K562 (cell line): ENCODE measurements around the gene LITAF. TPM values are rescaled to one million over a fixed set of nuclear protein-coding genes. Genes with fewer than 3 reads are reported as not detected.

ENCODE experiments used
- ATAC-seq: fragments of 200-7000 bp; cut with Tn5 transposase; 3 replicates; pipeline ENCODE4 v1.9.1; 2020; ENCODE audit warnings: moderate library complexity
- BruUV-seq: library from RNA; stranded (reverse); fragments of 400-500 nt; replicated peaks from 2 replicates; lab custom pipeline; 2021; lab: Mats Ljungman, UMichigan
- CTCF ChIA-PET: fragments of 300-600 bp; formaldehyde crosslinking; extraction: SDS; loops from one replicate; lab custom pipeline; 2021; ENCODE audit warnings: low intra/inter-chr PET ratio; lab: Yijun Ruan, JAX
- POLR2A ChIA-PET: fragments of 300-600, 350-650 bp; sonication (Branson Sonifier 250); formaldehyde crosslinking; extraction: SDS; loops from one replicate; lab custom pipeline; 2021; ENCODE audit warnings: antibody characterized with exemption, inconsistent platforms; lab: Yijun Ruan, JAX
- DNase-seq, 4 experiments: peaks; one replicate each; pipeline versions ENCODE4 v3.0.0 to v3.0.0-alpha.2; 2011 to 2018; ENCODE audit warnings: low spot score in 3 of 4, mixed read lengths in 3 of 4; ENCODE audit errors: extremely low read depth in 1 of 4
- FAIRE-seq: peaks from 2 replicates; lab custom pipeline; 2011; peaks lifted over from hg19 to GRCh38; lab: Jason Lieb, UNC
- H2AFZ ChIP-seq: 2 replicates; pipeline ENCODE4 v1.6.0; 2011; ENCODE audit warnings: low read depth, low read length, control low read depth, inconsistent platforms
- H3K27ac ChIP-seq: fragments of 200-600 bp; 3 replicates; pipeline ENCODE4 v1.8.0; 2011; ENCODE audit warnings: low read depth, mild to moderate bottlenecking, control low read depth, inconsistent platforms, low read length, moderate library complexity, mixed read lengths; ENCODE audit errors: extremely low read depth
- H3K27me3 ChIP-seq, 2 experiments: fragments of 300-600 bp in 1 of 2; 2 replicates in 1 of 2; 3 replicates in 1 of 2; pipeline versions ENCODE4 v1.6.0 to v1.8.0; 2011; ENCODE audit warnings: inconsistent platforms in 2 of 2, low read length in 2 of 2, mild to moderate bottlenecking in 1 of 2, mixed read lengths in 1 of 2, moderate library complexity in 1 of 2; ENCODE audit not compliant: control insufficient read depth in 2 of 2, insufficient read depth in 2 of 2
- H3K36me3 ChIP-seq: fragments of 300-600 bp; 3 replicates; pipeline ENCODE4 v1.8.0; 2011; ENCODE audit warnings: mild to moderate bottlenecking, low read length, inconsistent platforms; ENCODE audit not compliant: control insufficient read depth, insufficient read depth
- H3K4me1 ChIP-seq, 2 experiments: fragments of 200-600 bp in 1 of 2; replicated peaks in 1 of 2; 2 replicates in 1 of 2; 3 replicates in 1 of 2; pipeline versions ENCODE4 v1.5.1 to v1.8.0; 2011; ENCODE audit warnings: inconsistent platforms in 2 of 2, low read length in 2 of 2, mild to moderate bottlenecking in 1 of 2, mixed read lengths in 1 of 2, moderate library complexity in 1 of 2; ENCODE audit not compliant: control insufficient read depth in 2 of 2, insufficient read depth in 2 of 2
- H3K4me2 ChIP-seq: 2 replicates; pipeline ENCODE4 v1.6.1; 2011; ENCODE audit warnings: low read length, control low read depth, inconsistent platforms, mixed read lengths; ENCODE audit not compliant: insufficient read depth
- H3K4me3 ChIP-seq: fragments of 200-600 bp; sonication (generic), shearing (Covaris generic); 2 replicates; pipeline ENCODE4 v1.5.1; 2016; ENCODE audit warnings: control low read depth, inconsistent platforms
- H3K79me2 ChIP-seq: fragments of 200-600 bp; 3 replicates; pipeline ENCODE4 v1.8.0; 2011; ENCODE audit warnings: low read length, inconsistent platforms; ENCODE audit not compliant: control insufficient read depth, insufficient read depth
- H3K9ac ChIP-seq, 2 experiments: 2 replicates each; pipeline versions ENCODE4 v1.6.0 to v1.6.1; 2011; ENCODE audit warnings: low read depth in 2 of 2, low read length in 2 of 2, control low read depth in 1 of 2, inconsistent platforms in 1 of 2, mild to moderate bottlenecking in 1 of 2, mixed read lengths in 1 of 2; ENCODE audit not compliant: insufficient read depth in 1 of 2
- H3K9me1 ChIP-seq: one replicate; pipeline ENCODE4 v1.6.0; 2011; ENCODE audit warnings: inconsistent platforms, mild to moderate bottlenecking, low read length, moderate library complexity; ENCODE audit not compliant: control insufficient read depth, insufficient read depth
- H3K9me3 ChIP-seq: replicated peaks from 2 replicates; pipeline ENCODE4 v1.5.1; 2011; ENCODE audit warnings: low read depth, low read length, inconsistent platforms; ENCODE audit not compliant: control insufficient read depth, insufficient read depth
- H4K20me1 ChIP-seq: replicated peaks from 2 replicates; pipeline ENCODE4 v1.6.1; 2011; ENCODE audit warnings: low read length, inconsistent platforms, mixed read lengths; ENCODE audit not compliant: control insufficient read depth, insufficient read depth
- BRF2 ChIP-seq: IDR thresholded peaks from 3 replicates; pipeline ENCODE4 v1.6.1; 2011; ENCODE audit warnings: borderline replicate concordance, mild to moderate bottlenecking; ENCODE audit not compliant: insufficient read length, insufficient read depth
- FOXJ3 ChIP-seq: sonication (generic); formaldehyde crosslinking; IDR thresholded peaks from 2 replicates; pipeline ENCODE4 v1.4.0; 2020; ENCODE audit warnings: mild to moderate bottlenecking, missing genetic modification reagents
- IRF2 ChIP-seq: sonication (generic); formaldehyde crosslinking; IDR thresholded peaks from 2 replicates; pipeline ENCODE4 v1.8.1; 2022; ENCODE audit warnings: mild to moderate bottlenecking, missing genetic modification reagents
- JUN ChIP-seq, 2 experiments: sonication (generic) in 1 of 2; formaldehyde crosslinking in 1 of 2; IDR thresholded peaks; 2 replicates each; pipeline versions ENCODE4 v1.6.1 to v1.8.0; 2012 to 2022; ENCODE audit warnings: borderline replicate concordance in 2 of 2, mild to moderate bottlenecking in 2 of 2, improper control_type of control experiment in 1 of 2, low read depth in 1 of 2, low read length in 1 of 2, missing genetic modification reagents in 1 of 2
- KAT2B ChIP-seq: IDR thresholded peaks from one replicate; pipeline ENCODE4 v1.6.1; 2012; ENCODE audit warnings: low read depth, mild to moderate bottlenecking, control low read depth, inconsistent platforms, low read length, moderate library complexity
- KAT8 ChIP-seq: fragments of 450-650 bp; IDR thresholded peaks from 2 replicates; pipeline ENCODE4 v1.6.1; 2016; ENCODE audit warnings: low read depth, mild to moderate bottlenecking
- MECOM ChIP-seq: fragments of 250-450 bp; sonication (Bioruptor Pico); IDR thresholded peaks from 2 replicates; pipeline ENCODE4 v1.8.0; 2022; ENCODE audit warnings: inconsistent platforms
- NR1H2 ChIP-seq: sonication (generic); formaldehyde crosslinking; IDR thresholded peaks from 2 replicates; pipeline ENCODE4 v1.4.0; 2020; ENCODE audit warnings: mild to moderate bottlenecking, missing genetic modification reagents
- PML ChIP-seq: IDR thresholded peaks from 2 replicates; pipeline ENCODE4 v1.6.1; 2012; ENCODE audit warnings: low read length, inconsistent platforms
- POLR2H ChIP-seq: IDR thresholded peaks from 2 replicates; pipeline ENCODE4 v1.6.1; 2016; ENCODE audit warnings: missing genetic modification characterization, low read depth, mild to moderate bottlenecking, control low read depth, missing compliant biosample characterization, moderate library complexity
- SIN3A ChIP-seq, 2 experiments: fragments of 150-350 bp in 1 of 2; IDR thresholded peaks; 2 replicates each; pipeline ENCODE4 v1.6.1; 2011 to 2016; ENCODE audit warnings: borderline replicate concordance in 2 of 2, low read depth in 2 of 2, low read length in 2 of 2, mild to moderate bottlenecking in 2 of 2, moderate library complexity in 2 of 2; ENCODE audit not compliant: control insufficient read depth in 1 of 2
- ZNF444 ChIP-seq: fragments of 250-450 bp; sonication (Bioruptor Pico); IDR thresholded peaks from 2 replicates; pipeline ENCODE4 v1.4.0; 2020; ENCODE audit warnings: mild to moderate bottlenecking, moderate library complexity
- ZNF445 ChIP-seq: fragments of 250-450 bp; sonication (Bioruptor Pico); IDR thresholded peaks from 2 replicates; pipeline ENCODE4 v1.4.0; 2020; ENCODE audit warnings: low read depth, mild to moderate bottlenecking, moderate library complexity
- WGBS: fragments of 100-300 bp; shearing (Covaris generic); methylation state at CpG from one replicate; pipeline ENCODE4 v1.1.6; 2016; ENCODE audit warnings: low coverage, mixed read lengths; ENCODE audit not compliant: insufficient coverage; ENCODE audit errors: missing lambda C conversion rate; 5-methylcytosine and 5-hydroxymethylcytosine counted together
- in situ Hi-C: fragments of 300-500 bp; cut with MboI; formaldehyde crosslinking; loops from 4 replicates; pipeline ENCODE4 v1.15.0; 2018; ENCODE audit warnings: inconsistent platforms, mixed read lengths
- intact Hi-C: fragments of 100-400 bp; cut with micrococcal nuclease; formaldehyde crosslinking; loops from 2 replicates; pipeline ENCODE4 v1.14.2; 2022
- polyA plus RNA-seq, 8 experiments: library from polyadenylated mRNA; depleted of rRNA in 4 of 8; stranded (reverse) in 5 of 8; unstranded in 3 of 8; fragments of >200 nt; fragmentation: Nextera tagmentation in 2 of 8; fragmentation: Illumina TruSeq in 1 of 8; extraction: Ambion mirVana in 2 of 8; extraction: Trizol in 1 of 8; gene quantifications; 2 replicates each; pipeline versions ENCODE4 v1.2.1 to v1.2.3, GENCODE V29; 2011 to 2014; ENCODE audit warnings: inconsistent platforms in 1 of 8, missing spikeins in 1 of 8
- total RNA-seq, 7 experiments: library from RNA; depleted of rRNA in 6 of 7; stranded (reverse); fragments of >200 nt in 6 of 7; fragmentation: Illumina TruSeq in 2 of 7; extraction: Trizol in 2 of 7; gene quantifications; 2 replicates each; pipeline versions ENCODE4 v1.2.1 to v1.2.3, GENCODE V29; 2011 to 2021; ENCODE audit warnings: low replicate concordance in 1 of 7
- TF ChIP-seq, protein P1 (sequence below): fragments of 450-650 bp; IDR thresholded peaks from 2 replicates; pipeline ENCODE4 v1.6.1; 2017; ENCODE audit warnings: antibody characterized with exemption, mild to moderate bottlenecking

LITAF gene
- total and polyA plus RNA-seq, 9 of the 15 experiments (the other 6 are each of a cell fraction or from before 2014, with no cell fraction given): 4.1 to 17.8 (median 11.9) TPM

DNA sequence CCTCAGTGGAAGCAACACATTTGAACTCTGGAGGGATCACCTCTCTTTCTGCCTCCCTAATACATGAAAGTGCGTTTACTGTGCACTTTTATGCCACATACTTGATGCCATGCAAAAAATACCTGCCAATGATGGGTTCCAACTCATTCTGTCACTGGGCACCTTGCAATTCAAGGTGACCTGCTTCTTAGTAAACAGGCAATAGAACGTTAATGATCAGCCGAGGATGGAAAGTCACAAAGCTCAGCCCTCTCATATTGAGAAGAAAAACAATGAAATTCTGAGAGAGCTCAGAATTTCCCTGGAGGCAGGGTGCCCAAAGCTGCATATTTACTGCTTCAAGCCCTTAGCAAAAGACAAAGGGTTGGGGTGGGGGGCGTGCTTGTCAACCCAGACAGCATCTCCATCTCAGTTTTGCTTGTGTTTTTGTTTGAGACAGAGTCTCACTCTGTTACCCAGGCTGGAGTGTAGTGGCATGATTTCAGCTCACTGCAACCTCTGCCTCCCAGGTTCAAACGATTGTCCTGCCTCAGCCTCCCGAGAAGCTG is 23.2 kb downstream of the LITAF start:
- H3K4me2 ChIP-seq: no peak overlapping the region
- DNase-seq: no peak
- intact Hi-C loops: no loop called here
- no peak for TF ChIP-seq PML
- no peak for TF ChIP-seq ZNF444
- TF ChIP-seq JUN (IDR thresholded peaks at IDR 0.05; ENCODE audit: borderline replicate concordance, low read depth, low read length): no peak
- no peak for TF ChIP-seq JUN (CRISPR knock-in tag; IDR thresholded peaks at IDR 0.05; ENCODE audit: borderline replicate concordance)
- no peak for TF ChIP-seq KAT2B
- TF ChIP-seq MECOM: no peak
- no peak for TF ChIP-seq NR1H2
- TF ChIP-seq POLR2H (tag): no peak
- no peak for TF ChIP-seq BRF2
- TF ChIP-seq FOXJ3 (CRISPR knock-in tag): no peak
- no peak for TF ChIP-seq IRF2 (CRISPR knock-in tag)
- TF ChIP-seq, protein P1, sequence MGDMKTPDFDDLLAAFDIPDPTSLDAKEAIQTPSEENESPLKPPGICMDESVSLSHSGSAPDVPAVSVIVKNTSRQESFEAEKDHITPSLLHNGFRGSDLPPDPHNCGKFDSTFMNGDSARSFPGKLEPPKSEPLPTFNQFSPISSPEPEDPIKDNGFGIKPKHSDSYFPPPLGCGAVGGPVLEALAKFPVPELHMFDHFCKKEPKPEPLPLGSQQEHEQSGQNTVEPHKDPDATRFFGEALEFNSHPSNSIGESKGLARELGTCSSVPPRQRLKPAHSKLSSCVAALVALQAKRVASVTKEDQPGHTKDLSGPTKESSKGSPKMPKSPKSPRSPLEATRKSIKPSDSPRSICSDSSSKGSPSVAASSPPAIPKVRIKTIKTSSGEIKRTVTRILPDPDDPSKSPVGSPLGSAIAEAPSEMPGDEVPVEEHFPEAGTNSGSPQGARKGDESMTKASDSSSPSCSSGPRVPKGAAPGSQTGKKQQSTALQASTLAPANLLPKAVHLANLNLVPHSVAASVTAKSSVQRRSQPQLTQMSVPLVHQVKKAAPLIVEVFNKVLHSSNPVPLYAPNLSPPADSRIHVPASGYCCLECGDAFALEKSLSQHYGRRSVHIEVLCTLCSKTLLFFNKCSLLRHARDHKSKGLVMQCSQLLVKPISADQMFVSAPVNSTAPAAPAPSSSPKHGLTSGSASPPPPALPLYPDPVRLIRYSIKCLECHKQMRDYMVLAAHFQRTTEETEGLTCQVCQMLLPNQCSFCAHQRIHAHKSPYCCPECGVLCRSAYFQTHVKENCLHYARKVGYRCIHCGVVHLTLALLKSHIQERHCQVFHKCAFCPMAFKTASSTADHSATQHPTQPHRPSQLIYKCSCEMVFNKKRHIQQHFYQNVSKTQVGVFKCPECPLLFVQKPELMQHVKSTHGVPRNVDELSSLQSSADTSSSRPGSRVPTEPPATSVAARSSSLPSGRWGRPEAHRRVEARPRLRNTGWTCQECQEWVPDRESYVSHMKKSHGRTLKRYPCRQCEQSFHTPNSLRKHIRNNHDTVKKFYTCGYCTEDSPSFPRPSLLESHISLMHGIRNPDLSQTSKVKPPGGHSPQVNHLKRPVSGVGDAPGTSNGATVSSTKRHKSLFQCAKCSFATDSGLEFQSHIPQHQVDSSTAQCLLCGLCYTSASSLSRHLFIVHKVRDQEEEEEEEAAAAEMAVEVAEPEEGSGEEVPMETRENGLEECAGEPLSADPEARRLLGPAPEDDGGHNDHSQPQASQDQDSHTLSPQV: no peak
- no peak for TF ChIP-seq SIN3A (IDR thresholded peaks at IDR 0.05; ENCODE audit: borderline replicate concordance in 2 of 2, control insufficient read depth in 1 of 2, low read depth in 2 of 2, low read length in 2 of 2)
- TF ChIP-seq ZNF445: no peak
- TF ChIP-seq KAT8: no peak

More for the DNA sequence above, 23.2 kb downstream of the LITAF start:
- Histone ChIP-seq H3K4me1 (no peaks in the 10 kb centered on the region; a peak in 1 of 5 replicates), H3K9me1 (no peaks in the 10 kb centered on the region), H3K27me3 (peaks cover 0 to 22% of the 10 kb centered on the region in 2 experiments; a peak in 3 of 5 replicates), H4K20me1 (no peaks in the 10 kb centered on the region), H3K79me2 (no peaks in the 10 kb centered on the region), H3K9ac (no peak overlapping the region), H2AFZ (no peak overlapping the region), H3K36me3 (no peaks in the 10 kb centered on the region), H3K27ac (no peak overlapping the region), H3K4me3 (no peak overlapping the region), H3K9me3 (no peaks in the 10 kb centered on the region)
- CTCF ChIA-PET: no interaction called here
- POLR2A ChIA-PET: interaction anchor here (1.2 kb wide), 2 partner anchors 12 to 20 kb away, joined by 4 to 5 read pairs; no protein-coding TSS in a partner anchor
- no TSS peak for BruUV-seq
- in situ Hi-C loops: no loop called here
- no peak for ATAC-seq
- FAIRE-seq: no peak
- 6% methylated on average over 6 of the region's 6 CpGs for WGBS
